ENCODE measurements around the gene ZNF793.

The ZNF793 gene

DNA sequence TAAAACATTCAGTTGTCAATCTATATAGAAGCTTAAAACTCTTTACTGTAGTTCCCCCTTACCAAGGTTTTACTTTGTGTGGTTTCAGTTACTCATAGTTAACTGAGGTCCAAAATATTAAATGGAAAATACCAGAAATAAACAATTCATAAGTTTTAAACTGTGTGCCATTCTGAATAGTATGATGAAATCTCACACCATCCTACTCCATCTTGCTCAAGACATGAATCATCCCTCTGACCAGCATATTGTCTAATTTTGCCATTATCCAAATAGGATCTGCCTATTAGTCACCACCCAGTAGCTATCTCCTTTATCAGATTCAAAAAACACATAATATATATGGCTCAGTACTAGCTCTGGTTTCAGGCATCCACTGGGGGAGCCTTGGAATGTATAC, 65.5 kb downstream of the ZNF793 start:
- no peak for DNase-seq

DNA sequence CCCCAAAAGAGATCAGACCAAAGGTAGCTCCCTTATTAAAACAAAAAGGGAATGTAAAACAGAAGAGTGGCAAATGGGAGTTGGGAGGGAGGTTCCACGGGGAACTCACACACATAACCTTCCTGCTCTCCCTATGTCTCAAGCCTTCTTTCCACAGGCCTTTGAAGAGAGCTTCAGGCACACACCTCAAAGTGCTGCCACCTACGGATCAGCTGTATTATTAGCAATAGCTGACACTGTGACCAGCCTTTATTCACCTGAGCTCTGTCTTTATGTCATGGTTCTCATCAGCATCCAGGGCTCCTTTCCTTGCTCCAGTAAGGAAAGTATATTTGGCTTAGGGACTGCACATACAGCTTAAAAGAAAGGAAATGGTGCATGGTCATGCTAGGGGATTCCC, 76.6 kb downstream of the ZNF793 start:
- DNase-seq = no peak

Measured in central memory CD4-positive, alpha-beta T cell (primary cell).